ENCODE results near the gene MPP2. TPM values are rescaled to one million over a fixed set of nuclear protein-coding genes. Genes with fewer than 3 reads are reported as not detected.
"Not testable (repeated sequence)": the region's sequence is repeated elsewhere in the genome, so short reads cannot be mapped to it uniquely, and the experiment has no call there.

Gene MPP2
- total and polyA plus RNA-seq, 2 donors from 2014 or later = 1.2 to 2.7 TPM

GRCh38 chr17:43871946-43872690, 35.2 kb downstream of the MPP2 start:
- Histone ChIP-seq H3K27ac (ENCODE audit: low read depth in 2 of 2, low read length in 2 of 2) (no peak overlapping the region), H3K27me3 (ENCODE audit: control insufficient read depth, insufficient read depth, low read length) (no peaks in the 10 kb centered on the region), H3K9ac (ENCODE audit: low read length in 3 of 3) (no peak overlapping the region), H3K36me3 (ENCODE audit: control insufficient read depth in 2 of 3, insufficient read depth in 3 of 3, low read length in 3 of 3) (no peaks in the 10 kb centered on the region), H3K4me3 (ENCODE audit: low read length in 3 of 3) (peak overlapping the region in 1 of 3 donors; percentile 17), H3K9me3 (ENCODE audit: control insufficient read depth in 2 of 3, insufficient read depth in 1 of 3, low read length in 3 of 3) (no peaks in the 10 kb centered on the region), H3K4me1 (ENCODE audit: control insufficient read depth in 2 of 3, insufficient read depth in 2 of 3, low read depth in 1 of 3, low read length in 3 of 3) (no peaks in the 10 kb centered on the region)
- TF ChIP-seq CTCF (IDR thresholded peaks at IDR 0.05; ENCODE audit: borderline replicate concordance, extremely low read depth, insufficient read depth) = no peak
- intact Hi-C loops (cut with DNase I) = no loop called here
- FAIRE-seq (no peak), DNase-seq (peak in 1 of 5 donors; percentile 28)

GRCh38 chr17:43869031-43869430, 38.3 kb downstream of the MPP2 start:
- H3K27ac ChIP-seq (ENCODE audit: low read depth in 2 of 2, low read length in 2 of 2); H3K4me1 ChIP-seq (ENCODE audit: control insufficient read depth in 2 of 3, insufficient read depth in 2 of 3, low read depth in 1 of 3, low read length in 3 of 3); H3K9ac ChIP-seq (ENCODE audit: low read length in 3 of 3); H3K9me3 ChIP-seq (ENCODE audit: control insufficient read depth in 2 of 3, insufficient read depth in 1 of 3, low read length in 3 of 3); H3K4me3 ChIP-seq (ENCODE audit: low read length in 3 of 3); H3K27me3 ChIP-seq (ENCODE audit: control insufficient read depth, insufficient read depth, low read length); FAIRE-seq; DNase-seq; H3K36me3 ChIP-seq (ENCODE audit: control insufficient read depth in 2 of 3, insufficient read depth in 3 of 3, low read length in 3 of 3); intact Hi-C loops (cut with DNase I): not testable (repeated sequence)

- Histone ChIP-seq H3K4me1 (ENCODE audit: control insufficient read depth in 2 of 3, insufficient read depth in 2 of 3, low read depth in 1 of 3, low read length in 3 of 3) (no peaks in the 10 kb centered on the region), H3K36me3 (ENCODE audit: control insufficient read depth in 2 of 3, insufficient read depth in 3 of 3, low read length in 3 of 3) (no peaks in the 10 kb centered on the region), H3K9me3 (ENCODE audit: control insufficient read depth in 2 of 3, insufficient read depth in 1 of 3, low read length in 3 of 3) (no peaks in the 10 kb centered on the region), H3K9ac (ENCODE audit: low read length in 3 of 3) (no peak overlapping the region), H3K4me3 (ENCODE audit: low read length in 3 of 3) (no peak overlapping the region), H3K27ac (ENCODE audit: low read depth in 2 of 2, low read length in 2 of 2) (no peak overlapping the region), H3K27me3 (ENCODE audit: control insufficient read depth, insufficient read depth, low read length) (no peaks in the 10 kb centered on the region)
- DNase-seq = no peak
- TF ChIP-seq CTCF (IDR thresholded peaks at IDR 0.05; ENCODE audit: borderline replicate concordance, extremely low read depth, insufficient read depth) = no peak
- intact Hi-C loops (cut with DNase I) = no loop called here
- no peak for FAIRE-seq
Measured at GRCh38 chr17:43868226-43868994, 38.9 kb downstream of the MPP2 start.
